ENCODE results near the gene HSPA12A. TPM values are rescaled to one million over a fixed set of nuclear protein-coding genes. Genes with fewer than 3 reads are reported as not detected.

Gene HSPA12A
- polyA plus RNA-seq, 1 donor, result 8.0 TPM

- peak; percentile 24 for DNase-seq
Observed at GRCh38 chr10:116741391-116742351, 695 bp downstream of the HSPA12A start.

GRCh38 chr10:116740971-116741370, 1.4 kb downstream of the HSPA12A start:
- DNase-seq, result no peak

DNA sequence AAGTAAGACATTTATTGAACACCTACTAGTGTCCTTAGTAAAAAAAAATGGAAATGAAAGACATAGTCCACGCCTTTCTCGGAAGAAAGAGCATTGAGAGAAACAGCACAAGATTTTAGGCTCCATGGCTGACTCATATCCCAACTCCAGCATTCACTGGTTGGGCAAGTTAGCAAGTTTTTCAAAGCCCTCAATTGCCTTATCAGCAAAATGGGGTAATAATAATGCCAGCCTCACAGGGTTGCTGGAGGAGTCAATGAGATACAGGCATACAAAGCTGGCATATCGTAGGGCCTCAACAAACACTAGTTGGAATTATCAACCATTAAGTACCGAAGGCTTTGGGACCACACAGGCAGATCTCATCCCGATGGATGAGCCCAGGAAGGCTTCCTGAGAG, 4.0 kb downstream of the HSPA12A start:
- DNase-seq, result no peak

DNA sequence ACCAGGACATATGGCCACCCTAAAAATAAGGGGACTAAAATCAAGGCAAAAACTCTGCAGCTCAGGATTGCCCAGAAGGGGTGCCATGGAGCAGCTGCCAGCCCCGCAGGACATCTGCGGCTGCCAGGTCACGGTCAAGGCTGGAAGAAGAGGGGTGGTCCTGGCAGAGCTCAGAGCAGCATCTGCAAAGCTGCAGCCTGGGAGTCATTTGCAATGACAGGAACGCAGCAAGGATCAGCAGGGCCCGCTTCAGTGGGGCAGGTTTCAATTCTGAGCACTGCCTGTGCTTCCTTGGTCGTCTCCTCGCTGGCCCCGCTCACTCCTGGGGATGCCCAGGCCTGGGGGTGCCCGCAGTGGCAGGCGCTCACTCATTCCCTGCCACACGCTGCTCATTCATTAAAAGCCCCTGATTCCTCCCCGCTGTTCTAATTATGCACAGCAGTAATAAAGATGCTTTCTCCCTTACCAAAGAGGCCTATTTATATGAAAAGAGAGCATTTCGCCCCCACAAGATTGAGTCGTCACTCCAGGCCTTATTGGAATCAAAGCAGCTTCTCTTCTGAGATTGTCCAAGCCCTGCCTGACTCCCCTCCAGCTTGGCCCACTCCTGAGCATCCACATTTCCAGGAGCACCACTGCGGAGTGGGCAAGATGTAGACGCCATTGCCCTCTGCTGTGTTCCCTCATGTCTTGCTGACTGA, 4.6 kb downstream of the HSPA12A start:
- no peak for DNase-seq

- no peak for DNase-seq
Observed at GRCh38 chr10:116733566-116733965, 8.8 kb downstream of the HSPA12A start.

DNA sequence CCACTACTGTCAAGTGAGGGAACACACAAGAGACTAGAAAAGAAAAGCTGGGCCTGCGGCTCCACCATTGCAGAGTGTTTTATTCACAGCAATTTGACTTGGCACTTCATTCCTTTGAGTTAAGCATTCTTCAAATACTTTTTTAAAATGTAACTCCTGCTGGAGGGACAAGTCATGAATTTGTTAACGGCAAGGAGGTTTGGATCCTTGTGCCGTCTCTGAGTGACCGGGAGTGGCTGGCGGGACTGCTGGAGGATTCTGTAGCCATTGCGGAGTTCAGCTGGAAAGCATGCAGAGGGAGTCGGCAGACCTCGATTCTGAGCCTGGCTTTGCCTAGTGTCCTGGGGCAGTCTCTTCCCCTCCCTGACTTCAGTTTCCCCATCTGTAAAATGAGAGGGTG, 9.8 kb downstream of the HSPA12A start:
- no peak for DNase-seq

DNA sequence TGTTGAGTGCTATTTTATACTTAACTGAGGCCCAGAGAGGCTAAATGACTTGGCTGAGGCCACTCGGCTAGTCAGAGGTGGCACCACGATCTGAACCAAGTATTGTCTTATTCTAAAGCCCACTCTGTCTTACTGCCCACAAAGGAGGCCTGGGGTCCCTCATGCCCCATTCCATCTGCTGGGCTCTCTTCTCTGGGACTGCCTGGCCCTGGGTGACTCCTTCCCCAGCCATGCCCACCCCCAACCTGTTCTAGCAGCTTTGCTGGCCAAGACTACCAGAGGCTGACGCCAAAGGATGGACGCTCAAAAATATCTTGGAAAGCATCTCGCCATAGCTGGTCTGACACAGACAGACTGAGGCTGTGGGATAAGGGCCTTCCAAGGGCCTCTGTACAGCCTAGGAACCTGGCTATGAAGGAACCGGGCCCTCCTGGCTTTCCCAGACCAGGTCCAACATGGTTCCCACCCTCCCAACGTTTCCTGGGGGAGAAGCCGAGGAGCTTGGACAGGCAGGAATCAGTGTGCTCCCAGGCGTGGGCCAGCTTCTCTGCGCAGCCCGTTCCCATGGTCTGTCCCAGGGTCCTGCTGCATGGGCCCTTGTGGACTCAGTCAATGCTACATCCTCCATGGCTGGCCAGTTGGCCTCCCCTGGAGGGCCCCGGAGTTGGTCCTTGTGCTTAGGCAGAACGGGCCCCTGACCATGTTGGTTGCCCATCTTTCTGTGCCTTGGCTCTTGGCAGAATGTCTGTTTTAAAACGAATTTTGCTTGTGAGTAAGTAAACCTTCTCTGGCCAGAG, 11.7 kb downstream of the HSPA12A start:
- DNase-seq, result no peak

DNA sequence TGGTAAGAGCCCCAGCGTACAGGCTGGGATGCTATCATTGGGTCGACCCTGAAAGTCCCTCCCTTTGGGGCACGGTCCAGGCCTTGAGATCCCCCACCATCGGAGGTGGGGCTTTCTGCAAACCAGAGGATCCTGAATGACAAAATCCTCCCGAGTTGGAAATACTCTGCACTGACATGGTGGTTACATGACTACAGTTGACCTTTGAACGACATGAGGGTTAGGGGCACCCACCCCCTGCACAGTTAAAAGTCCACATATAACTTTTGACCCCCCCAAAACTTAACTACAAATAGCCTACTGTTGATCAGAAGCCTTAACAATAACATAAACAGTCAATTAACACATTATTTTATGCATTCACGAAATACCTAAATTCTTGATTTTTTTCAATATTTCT, 13.1 kb downstream of the HSPA12A start:
- DNase-seq, result no peak

- DNase-seq, result no peak
Observed at GRCh38 chr10:116728526-116729096, 13.8 kb downstream of the HSPA12A start.

DNA sequence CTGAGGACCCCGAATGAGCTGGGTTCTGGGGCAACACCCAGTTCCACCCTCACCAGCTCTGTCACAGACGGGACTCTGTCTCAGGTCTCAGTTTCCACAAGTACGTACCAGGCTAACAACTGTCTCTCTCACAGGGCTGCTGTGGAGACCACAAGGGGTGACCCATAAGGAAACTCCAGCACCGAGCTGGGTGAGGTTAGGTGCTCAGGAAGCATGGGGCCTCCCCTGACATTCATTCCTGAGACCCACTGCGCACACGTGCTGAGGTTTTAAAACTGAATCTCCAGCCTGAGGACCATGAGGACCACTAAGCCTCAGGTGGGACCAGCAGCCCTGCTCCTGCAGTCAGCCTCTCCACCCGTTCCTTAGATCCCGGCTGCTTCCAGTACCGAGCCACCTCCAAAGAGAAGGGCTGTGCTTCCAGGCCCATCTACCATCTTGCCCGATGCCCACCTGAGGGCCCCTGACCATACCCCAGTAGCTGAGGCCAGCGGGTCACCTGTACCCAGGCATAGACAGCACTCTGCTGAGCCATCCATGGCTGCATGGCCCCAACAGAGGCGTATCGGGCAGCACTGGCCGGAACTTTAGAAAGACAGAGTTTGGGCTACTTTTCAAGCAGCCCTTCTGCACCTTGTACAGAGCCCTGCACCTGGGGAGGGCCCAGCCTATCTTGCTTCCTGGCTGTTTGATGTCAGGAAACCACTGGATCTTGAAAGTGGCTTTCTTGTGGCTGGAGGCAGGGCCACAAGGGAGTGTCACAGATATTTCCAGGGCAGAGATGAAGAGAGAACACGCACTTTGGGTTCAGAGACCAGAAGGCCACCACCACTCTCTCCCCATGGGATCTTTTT, 18.7 kb downstream of the HSPA12A start:
- no peak for DNase-seq

GRCh38 chr10:116722736-116723427, 19.5 kb downstream of the HSPA12A start:
- DNase-seq, result no peak

- no peak for DNase-seq
Observed at GRCh38 chr10:116721547-116722392, 20.6 kb downstream of the HSPA12A start.

- DNase-seq, result no peak
Observed at GRCh38 chr10:116720668-116721546, 21.5 kb downstream of the HSPA12A start.

- DNase-seq, result no peak
Observed at GRCh38 chr10:116720241-116720643, 22.1 kb downstream of the HSPA12A start.

GRCh38 chr10:116719804-116720203, 22.6 kb downstream of the HSPA12A start:
- no peak for DNase-seq

DNA sequence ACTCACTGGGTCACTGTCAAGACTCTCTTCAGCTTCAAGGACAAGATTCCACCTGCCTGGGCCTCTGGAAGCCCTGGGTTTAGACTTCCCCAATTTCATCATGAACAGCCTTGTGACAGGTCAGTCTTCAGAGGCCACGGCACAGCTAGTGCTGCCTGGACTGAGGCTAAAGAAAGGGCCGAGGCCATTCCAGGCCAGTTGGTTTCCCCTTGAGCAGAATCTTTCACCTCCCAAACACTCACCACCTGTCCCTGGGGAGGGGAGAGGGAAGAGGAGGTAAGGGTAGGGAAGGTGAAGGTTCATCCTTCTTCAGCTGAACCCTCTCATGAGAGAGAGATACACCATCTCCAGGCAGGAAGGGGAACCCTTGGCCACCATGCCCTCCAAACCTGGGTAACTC, 24.3 kb downstream of the HSPA12A start:
- DNase-seq, result no peak

- no peak for DNase-seq
Observed at GRCh38 chr10:116716381-116716780, 26.0 kb downstream of the HSPA12A start.

GRCh38 chr10:116715839-116716377, 26.5 kb downstream of the HSPA12A start:
- DNase-seq, result no peak

GRCh38 chr10:116715341-116715740, 27.0 kb downstream of the HSPA12A start:
- DNase-seq, result no peak
